SKM-1 (cell line): ENCODE data around the gene PPP3CA.
"Not testable (repeated sequence)": the region's sequence is repeated elsewhere in the genome, so short reads cannot be mapped to it uniquely, and the experiment has no call there.

ENCODE experiments used
- DNase-seq: peaks from one replicate; lab custom pipeline; 2025; ENCODE audit not compliant: unreplicated experiment; lab: John Stamatoyannopoulos, UW

PPP3CA gene

GRCh38 chr4:101258883-101259282 is 88.4 kb downstream of the PPP3CA start:
- no peak for DNase-seq

- DNase-seq = no peak
Measured at GRCh38 chr4:101256222-101256621, 91.1 kb downstream of the PPP3CA start.

- no peak for DNase-seq
Measured at GRCh38 chr4:101254776-101255175, 92.5 kb downstream of the PPP3CA start.

GRCh38 chr4:101253121-101253520 is 94.2 kb downstream of the PPP3CA start:
- no peak for DNase-seq

GRCh38 chr4:101252721-101253120 is 94.6 kb downstream of the PPP3CA start:
- DNase-seq = no peak

- DNase-seq = no peak
Measured at GRCh38 chr4:101251261-101251660, 96.1 kb downstream of the PPP3CA start.

GRCh38 chr4:101244349-101244748 is 103.0 kb downstream of the PPP3CA start:
- no peak for DNase-seq

GRCh38 chr4:101242441-101242840 is 104.9 kb downstream of the PPP3CA start:
- no peak for DNase-seq

GRCh38 chr4:101240099-101240498 is 107.2 kb downstream of the PPP3CA start:
- DNase-seq = no peak

- no peak for DNase-seq
Measured at GRCh38 chr4:101239665-101240064, 107.7 kb downstream of the PPP3CA start.

- no peak for DNase-seq
Measured at GRCh38 chr4:101238706-101239105, 108.6 kb downstream of the PPP3CA start.

- DNase-seq = no peak
Measured at GRCh38 chr4:101237773-101238172, 109.6 kb downstream of the PPP3CA start.

- no peak for DNase-seq
Measured at GRCh38 chr4:101236097-101236496, 111.2 kb downstream of the PPP3CA start.

GRCh38 chr4:101234141-101234540 is 113.2 kb downstream of the PPP3CA start:
- not testable (repeated sequence) for DNase-seq

GRCh38 chr4:101232074-101232776 is 115.1 kb downstream of the PPP3CA start:
- no peak for DNase-seq

GRCh38 chr4:101230801-101231426 is 116.4 kb downstream of the PPP3CA start:
- no peak for DNase-seq

GRCh38 chr4:101229116-101229515 is 118.2 kb downstream of the PPP3CA start:
- DNase-seq = no peak

GRCh38 chr4:101227715-101228114 is 119.6 kb downstream of the PPP3CA start:
- no peak for DNase-seq

GRCh38 chr4:101224358-101225218 is 122.7 kb downstream of the PPP3CA start:
- no peak for DNase-seq

- no peak for DNase-seq
Measured at GRCh38 chr4:101222156-101222845, 125.0 kb downstream of the PPP3CA start.

GRCh38 chr4:101221294-101221693 is 126.0 kb downstream of the PPP3CA start:
- no peak for DNase-seq
